ENCODE data around the gene ARAP1. TPM values are rescaled to one million over a fixed set of nuclear protein-coding genes. Genes with fewer than 3 reads are reported as not detected.

The ARAP1 gene
- polyA plus RNA-seq, 3 donors = 48.7 to 487 (median 79.0) TPM

DNA sequence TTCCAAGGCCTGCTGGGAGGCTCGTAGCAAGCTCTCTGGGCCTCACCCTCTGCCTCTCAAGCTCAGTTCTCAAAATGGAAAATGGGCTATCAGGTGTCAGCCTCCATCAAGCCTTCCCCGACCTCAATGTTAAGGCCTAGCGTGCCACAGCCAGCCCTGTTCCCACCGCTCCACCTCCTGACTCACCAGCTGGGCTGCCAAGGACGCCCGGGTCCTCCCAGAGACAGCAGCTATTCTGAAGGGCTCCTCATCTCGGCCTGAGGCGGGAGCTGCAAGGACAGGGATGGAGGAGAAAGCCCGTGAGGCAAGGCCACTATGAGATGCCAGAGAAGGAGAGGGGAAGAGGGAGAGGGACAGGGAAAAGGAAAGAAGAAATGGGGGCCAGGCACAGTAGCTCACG lies 19.9 kb downstream of the ARAP1 start:
- H3K9me3 ChIP-seq (replicated peaks in 1 of 2; ENCODE audit: control insufficient read depth in 1 of 2, insufficient read depth in 1 of 2, low read length in 2 of 2) = peaks cover 0 to 8% of the 10 kb centered on the region in 2 donors
- no peak overlapping the region for H3K4me3 ChIP-seq (replicated peaks in 1 of 3; ENCODE audit: low read depth in 2 of 3, low read length in 3 of 3)
- peaks cover 100% of the 10 kb centered on the region for H3K79me2 ChIP-seq (ENCODE audit: insufficient read depth, low read length)
- H3K36me3 ChIP-seq (replicated peaks in 1 of 2; ENCODE audit: control insufficient read depth in 1 of 2, insufficient read depth in 2 of 2, low read length in 2 of 2) = peaks cover 42 to 69% of the 10 kb centered on the region in 2 donors
- no peak for DNase-seq
- TF ChIP-seq, protein P1, sequence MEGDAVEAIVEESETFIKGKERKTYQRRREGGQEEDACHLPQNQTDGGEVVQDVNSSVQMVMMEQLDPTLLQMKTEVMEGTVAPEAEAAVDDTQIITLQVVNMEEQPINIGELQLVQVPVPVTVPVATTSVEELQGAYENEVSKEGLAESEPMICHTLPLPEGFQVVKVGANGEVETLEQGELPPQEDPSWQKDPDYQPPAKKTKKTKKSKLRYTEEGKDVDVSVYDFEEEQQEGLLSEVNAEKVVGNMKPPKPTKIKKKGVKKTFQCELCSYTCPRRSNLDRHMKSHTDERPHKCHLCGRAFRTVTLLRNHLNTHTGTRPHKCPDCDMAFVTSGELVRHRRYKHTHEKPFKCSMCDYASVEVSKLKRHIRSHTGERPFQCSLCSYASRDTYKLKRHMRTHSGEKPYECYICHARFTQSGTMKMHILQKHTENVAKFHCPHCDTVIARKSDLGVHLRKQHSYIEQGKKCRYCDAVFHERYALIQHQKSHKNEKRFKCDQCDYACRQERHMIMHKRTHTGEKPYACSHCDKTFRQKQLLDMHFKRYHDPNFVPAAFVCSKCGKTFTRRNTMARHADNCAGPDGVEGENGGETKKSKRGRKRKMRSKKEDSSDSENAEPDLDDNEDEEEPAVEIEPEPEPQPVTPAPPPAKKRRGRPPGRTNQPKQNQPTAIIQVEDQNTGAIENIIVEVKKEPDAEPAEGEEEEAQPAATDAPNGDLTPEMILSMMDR (IDR thresholded peaks at IDR 0.05) = no peak
- H4K20me1 ChIP-seq (ENCODE audit: insufficient read depth, low read length) = peaks cover 72% of the 10 kb centered on the region
- H3K27ac ChIP-seq (ENCODE audit: low read depth in 1 of 2, low read length in 2 of 2) = peak overlapping the region; percentile 57 to 74
- H3K36me3 Mint-ChIP-seq = peaks cover 69 to 82% of the 10 kb centered on the region in 2 donors
- no peak overlapping the region for H3K9ac ChIP-seq (ENCODE audit: insufficient read depth, low read length, poor library complexity, severe bottlenecking)
- H3K4me1 ChIP-seq (ENCODE audit: control insufficient read depth in 1 of 2, insufficient read depth in 2 of 2, low read length in 2 of 2) = peaks cover 92 to 93% of the 10 kb centered on the region in 2 donors
- peaks cover 0 to 2% (median under 1%) of the 10 kb centered on the region in 3 donors for H3K27me3 Mint-ChIP-seq (ENCODE audit: low read depth in 3 of 3)
- peaks cover 89% of the 10 kb centered on the region for H3K4me1 Mint-ChIP-seq
- peaks cover 0 to 12% (median 6%) of the 10 kb centered on the region in 7 donors for H3K9me3 Mint-ChIP-seq
- peak overlapping the region; percentile 87 to 100 (median 92) for H3K27ac Mint-ChIP-seq
- H2AFZ ChIP-seq (ENCODE audit: insufficient read depth, low read depth, low read length, poor library complexity, severe bottlenecking) = no peak overlapping the region
- intact Hi-C loops (cut with micrococcal nuclease) = no loop called here
- H3K4me2 ChIP-seq (replicated peaks; ENCODE audit: extremely low read depth, low read length, poor library complexity, severe bottlenecking) = no peak overlapping the region
- no peak overlapping the region for H3K4me3 Mint-ChIP-seq
- 98% methylated on average over 9 of the region's 10 CpGs for WGBS (ENCODE audit: insufficient coverage)
- no peaks in the 10 kb centered on the region for H3K27me3 ChIP-seq (ENCODE audit: control insufficient read depth in 2 of 2, insufficient read depth in 2 of 2, low read length in 2 of 2)

DNA sequence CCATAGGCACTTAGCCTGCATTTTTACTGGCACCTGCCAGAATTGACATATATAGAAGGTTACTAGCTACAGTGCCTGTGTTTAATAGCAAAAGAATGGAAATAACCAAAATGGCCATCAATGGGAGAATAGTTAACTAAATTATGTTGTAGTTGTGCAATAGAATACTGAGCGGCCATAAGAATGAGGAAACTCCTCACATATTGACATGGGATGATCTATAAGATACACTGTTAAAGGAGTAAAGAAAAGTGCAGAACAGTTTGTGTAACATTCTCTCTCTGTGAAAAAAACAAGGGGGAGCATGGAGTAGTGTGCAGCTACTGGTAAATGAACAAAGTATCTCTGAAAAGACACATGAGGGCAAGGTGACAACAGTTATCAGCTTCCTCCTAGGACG lies 21.5 kb downstream of the ARAP1 start:
- peaks cover 0 to 8% of the 10 kb centered on the region in 2 donors for H3K9me3 ChIP-seq (replicated peaks in 1 of 2; ENCODE audit: control insufficient read depth in 1 of 2, insufficient read depth in 1 of 2, low read length in 2 of 2)
- peaks cover 100% of the 10 kb centered on the region for H3K79me2 ChIP-seq (ENCODE audit: insufficient read depth, low read length)
- H3K36me3 ChIP-seq (replicated peaks in 1 of 2; ENCODE audit: control insufficient read depth in 1 of 2, insufficient read depth in 2 of 2, low read length in 2 of 2) = peaks cover 56 to 84% of the 10 kb centered on the region in 2 donors
- WGBS (ENCODE audit: insufficient coverage) = no CpG with 5 or more reads among the region's 2 CpGs
- H3K27ac Mint-ChIP-seq = peak overlapping the region; percentile 89 to 95 (median 91)
- H3K36me3 Mint-ChIP-seq = peaks cover 77 to 93% of the 10 kb centered on the region in 2 donors
- H3K4me2 ChIP-seq (replicated peaks; ENCODE audit: extremely low read depth, low read length, poor library complexity, severe bottlenecking) = peak overlapping the region; percentile 6
- H3K4me1 Mint-ChIP-seq = peaks cover 86% of the 10 kb centered on the region
- no peak overlapping the region for H3K9ac ChIP-seq (ENCODE audit: insufficient read depth, low read length, poor library complexity, severe bottlenecking)
- no peak overlapping the region for H2AFZ ChIP-seq (ENCODE audit: insufficient read depth, low read depth, low read length, poor library complexity, severe bottlenecking)
- DNase-seq = peak in 1 of 3 donors; percentile 34
- TF ChIP-seq, protein P1 (IDR thresholded peaks at IDR 0.05) = no peak
- peak overlapping the region; percentile 42 to 77 for H3K27ac ChIP-seq (ENCODE audit: low read depth in 1 of 2, low read length in 2 of 2)
- peaks cover 86 to 95% of the 10 kb centered on the region in 2 donors for H3K4me1 ChIP-seq (ENCODE audit: control insufficient read depth in 1 of 2, insufficient read depth in 2 of 2, low read length in 2 of 2)
- H3K4me3 Mint-ChIP-seq = peak overlapping the region in 1 of 2 donors; percentile 48
- no peak overlapping the region for H3K4me3 ChIP-seq (replicated peaks in 1 of 3; ENCODE audit: low read depth in 2 of 3, low read length in 3 of 3)
- peaks cover 88% of the 10 kb centered on the region for H4K20me1 ChIP-seq (ENCODE audit: insufficient read depth, low read length)
- H3K27me3 ChIP-seq (ENCODE audit: control insufficient read depth in 2 of 2, insufficient read depth in 2 of 2, low read length in 2 of 2) = no peaks in the 10 kb centered on the region
- H3K9me3 Mint-ChIP-seq = peaks cover 0 to 12% (median 6%) of the 10 kb centered on the region in 7 donors
- no peaks in the 10 kb centered on the region for H3K27me3 Mint-ChIP-seq (ENCODE audit: low read depth in 3 of 3)
- intact Hi-C loops (cut with micrococcal nuclease) = no loop called here
